Mononuclear cell (primary cell): ENCODE results near the gene SEPTIN10. TPM values are rescaled to one million over a fixed set of nuclear protein-coding genes. Genes with fewer than 3 reads are reported as not detected.
"Not testable (repeated sequence)": the region's sequence is repeated elsewhere in the genome, so short reads cannot be mapped to it uniquely, and the experiment has no call there.

ENCODE experiments used
- H3K27me3 ChIP-seq: 2 replicates; pipeline ENCODE4 v1.6.0; 2011; ENCODE audit warnings: low read length, control low read depth; ENCODE audit not compliant: insufficient read depth
- H3K4me1 ChIP-seq: 2 replicates; pipeline ENCODE4 v1.5.1; 2011; ENCODE audit warnings: mild to moderate bottlenecking, low read length, control low read depth; ENCODE audit not compliant: insufficient read depth
- H3K4me3 ChIP-seq: 2 replicates; pipeline ENCODE4 v1.5.1; 2011; ENCODE audit warnings: mild to moderate bottlenecking, low read length, moderate library complexity
- H3K9me3 ChIP-seq: 2 replicates; pipeline ENCODE4 v1.5.1; 2011; ENCODE audit warnings: low read depth, mild to moderate bottlenecking, control low read depth, low read length
- total RNA-seq: library from RNA; depleted of rRNA; stranded (reverse); fragments of >200 nt; gene quantifications from one replicate; pipeline ENCODE4 v1.2.3, GENCODE V29; 2012

Gene SEPTIN10
- total RNA-seq, 1 donor = 3.7 TPM

- Histone ChIP-seq H3K27me3 (no peaks in the 10 kb centered on the region), H3K4me1 (no peaks in the 10 kb centered on the region), H3K4me3 (no peak overlapping the region), H3K9me3 (no peaks in the 10 kb centered on the region)
These were observed 59.0 kb downstream of the SEPTIN10 start for GRCh38 chr2:109554758-109555157.

DNA sequence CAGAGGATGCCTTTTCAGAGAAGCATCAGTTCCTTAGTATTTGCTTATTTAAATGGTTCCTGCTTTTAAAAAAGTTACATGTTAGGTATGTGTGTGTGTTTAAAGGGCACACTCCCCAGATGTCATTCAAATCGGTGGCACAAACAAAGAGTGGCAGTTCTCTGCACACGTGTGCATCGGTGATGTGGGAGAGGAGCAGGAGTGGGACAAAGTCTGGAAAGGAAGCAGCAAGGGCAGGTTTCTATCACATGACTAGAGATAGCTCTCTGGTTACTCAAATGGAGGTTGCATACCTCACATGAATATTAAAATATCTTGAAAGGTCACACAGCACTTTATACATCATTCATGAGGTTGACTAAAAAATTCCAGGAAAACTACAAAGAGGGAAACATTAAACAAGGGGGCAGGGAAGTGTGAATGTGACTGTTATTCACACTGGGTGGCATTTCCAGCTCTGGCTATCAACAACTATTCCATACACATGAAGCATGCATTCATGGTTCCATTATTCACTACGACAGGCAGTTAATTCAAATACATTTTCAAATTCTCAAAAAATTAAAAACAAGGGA is 64.7 kb downstream of the SEPTIN10 start:
- Histone ChIP-seq H3K9me3 (no peaks in the 10 kb centered on the region), H3K27me3 (no peaks in the 10 kb centered on the region), H3K4me3 (no peak overlapping the region), H3K4me1 (no peaks in the 10 kb centered on the region)

DNA sequence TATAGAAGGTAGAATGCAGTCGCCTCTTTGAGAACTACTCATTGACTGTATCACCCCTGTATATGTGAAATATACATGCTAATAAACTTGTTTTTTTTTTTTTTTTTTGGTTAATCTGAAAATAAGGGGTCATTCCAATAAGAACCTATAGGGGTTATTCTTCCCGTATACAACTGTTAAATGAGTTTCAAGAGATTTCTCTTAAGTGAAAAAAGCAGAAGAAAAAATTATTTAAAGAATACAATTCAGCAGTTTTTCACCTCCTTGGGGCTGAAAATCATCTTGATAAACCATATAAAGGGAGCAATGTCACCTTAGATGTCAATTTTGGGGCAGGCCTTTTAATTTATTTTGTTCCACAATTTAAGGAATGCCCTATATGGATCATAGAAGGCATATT is 66.5 kb downstream of the SEPTIN10 start:
- no peaks in the 10 kb centered on the region for H3K9me3 ChIP-seq
- H3K4me1 ChIP-seq = no peaks in the 10 kb centered on the region
- H3K27me3 ChIP-seq = no peaks in the 10 kb centered on the region
- H3K4me3 ChIP-seq = no peak overlapping the region

GRCh38 chr2:109545828-109546713 is 67.7 kb downstream of the SEPTIN10 start:
- Histone ChIP-seq H3K9me3 (no peaks in the 10 kb centered on the region), H3K27me3 (no peaks in the 10 kb centered on the region), H3K4me3 (no peak overlapping the region), H3K4me1 (no peaks in the 10 kb centered on the region)

DNA sequence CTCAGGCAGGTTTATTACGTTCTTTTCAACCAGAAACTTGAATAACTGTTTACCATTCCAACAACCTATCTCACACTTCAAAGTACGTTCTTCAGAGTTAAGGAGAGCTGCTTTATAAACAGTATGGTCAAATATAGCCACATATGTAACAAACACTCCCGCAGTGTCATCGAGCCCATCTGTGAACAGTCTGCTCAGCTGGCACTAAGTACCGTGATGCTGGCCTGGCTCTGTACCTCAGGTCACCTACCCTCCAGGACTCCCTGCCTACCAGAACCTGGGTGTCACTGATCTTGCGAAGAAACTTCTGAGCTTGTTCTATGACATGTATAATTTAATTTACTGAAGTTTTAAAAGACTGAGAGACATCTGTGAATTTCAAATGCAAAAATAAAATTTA is 71.4 kb downstream of the SEPTIN10 start:
- no peaks in the 10 kb centered on the region for H3K4me1 ChIP-seq
- no peak overlapping the region for H3K4me3 ChIP-seq
- H3K9me3 ChIP-seq = no peaks in the 10 kb centered on the region
- H3K27me3 ChIP-seq = no peaks in the 10 kb centered on the region

DNA sequence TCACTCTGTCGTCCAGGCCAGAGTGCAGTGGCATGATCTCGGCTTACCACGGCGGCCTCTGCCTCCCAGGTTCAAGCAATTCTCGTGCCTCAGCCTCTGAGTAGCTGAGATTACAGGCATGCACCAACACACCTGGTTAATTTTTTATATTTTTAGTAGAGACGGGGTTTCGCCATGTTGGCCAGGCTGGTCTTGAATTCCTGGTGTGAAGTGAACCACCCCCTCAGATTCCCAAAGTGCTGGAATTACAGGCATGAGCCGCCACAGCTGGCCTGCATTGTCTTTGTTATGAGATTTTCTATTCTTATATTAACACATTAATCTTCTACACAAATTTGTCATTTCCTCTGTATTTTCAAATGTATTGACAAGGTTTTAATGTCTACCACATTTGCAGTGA is 75.2 kb downstream of the SEPTIN10 start:
- H3K4me3 ChIP-seq = no peak overlapping the region
- H3K4me1 ChIP-seq = no peaks in the 10 kb centered on the region
- H3K27me3 ChIP-seq = no peaks in the 10 kb centered on the region
- no peaks in the 10 kb centered on the region for H3K9me3 ChIP-seq

DNA sequence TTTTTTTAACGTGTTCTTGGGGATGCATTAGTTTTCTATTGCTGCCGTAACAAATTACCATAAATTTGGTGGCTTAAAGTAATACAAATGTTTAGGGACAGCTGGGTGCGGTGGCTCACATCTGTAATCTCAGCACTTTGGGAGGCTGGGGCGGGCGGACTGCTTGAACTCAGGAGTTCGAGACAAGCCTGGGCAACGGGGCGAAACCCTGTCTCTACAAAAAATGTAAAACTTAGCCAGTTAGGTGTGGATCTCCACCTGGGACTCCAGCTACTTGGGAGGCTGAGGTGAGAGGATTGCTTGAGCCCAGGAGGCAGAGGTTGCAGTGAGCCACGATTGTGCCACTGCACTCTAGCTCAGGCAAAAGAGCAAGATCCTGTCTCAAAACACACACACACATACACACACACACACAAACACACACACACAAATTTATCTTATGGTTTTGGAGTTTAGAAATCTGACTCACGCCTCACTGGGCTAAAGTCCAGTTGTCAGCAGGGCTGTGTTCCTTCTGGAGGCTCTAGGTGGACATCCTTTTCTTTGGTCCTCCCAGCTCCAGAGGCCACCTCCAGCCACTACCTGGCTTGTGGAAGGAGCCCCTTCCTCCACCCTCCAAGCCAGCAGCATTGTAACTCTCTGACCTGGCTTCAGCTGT is 76.1 kb downstream of the SEPTIN10 start:
- H3K9me3 ChIP-seq = no peaks in the 10 kb centered on the region
- no peak overlapping the region for H3K4me3 ChIP-seq
- H3K27me3 ChIP-seq = no peaks in the 10 kb centered on the region
- H3K4me1 ChIP-seq = no peaks in the 10 kb centered on the region

DNA sequence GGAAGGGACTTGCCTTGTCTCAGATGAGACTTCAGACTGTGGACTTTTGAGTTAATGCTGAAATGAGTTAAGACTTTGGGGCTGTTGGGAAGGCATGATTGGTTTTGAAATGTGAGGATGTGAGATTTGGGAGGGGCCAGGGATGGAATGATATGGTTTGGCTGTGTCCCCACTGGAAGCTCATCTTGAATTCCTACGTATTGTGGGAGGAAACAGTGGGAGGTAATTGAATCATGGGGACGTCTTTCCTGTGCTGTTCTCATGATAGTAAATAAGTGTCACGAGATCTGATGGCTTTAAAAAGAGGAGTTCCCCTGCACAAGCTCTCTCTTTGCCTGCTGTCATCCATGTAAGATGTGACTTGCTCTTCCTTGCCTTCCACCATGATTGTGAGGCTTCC is 77.2 kb downstream of the SEPTIN10 start:
- H3K27me3 ChIP-seq, H3K4me1 ChIP-seq, H3K4me3 ChIP-seq, H3K9me3 ChIP-seq: not testable (repeated sequence)

DNA sequence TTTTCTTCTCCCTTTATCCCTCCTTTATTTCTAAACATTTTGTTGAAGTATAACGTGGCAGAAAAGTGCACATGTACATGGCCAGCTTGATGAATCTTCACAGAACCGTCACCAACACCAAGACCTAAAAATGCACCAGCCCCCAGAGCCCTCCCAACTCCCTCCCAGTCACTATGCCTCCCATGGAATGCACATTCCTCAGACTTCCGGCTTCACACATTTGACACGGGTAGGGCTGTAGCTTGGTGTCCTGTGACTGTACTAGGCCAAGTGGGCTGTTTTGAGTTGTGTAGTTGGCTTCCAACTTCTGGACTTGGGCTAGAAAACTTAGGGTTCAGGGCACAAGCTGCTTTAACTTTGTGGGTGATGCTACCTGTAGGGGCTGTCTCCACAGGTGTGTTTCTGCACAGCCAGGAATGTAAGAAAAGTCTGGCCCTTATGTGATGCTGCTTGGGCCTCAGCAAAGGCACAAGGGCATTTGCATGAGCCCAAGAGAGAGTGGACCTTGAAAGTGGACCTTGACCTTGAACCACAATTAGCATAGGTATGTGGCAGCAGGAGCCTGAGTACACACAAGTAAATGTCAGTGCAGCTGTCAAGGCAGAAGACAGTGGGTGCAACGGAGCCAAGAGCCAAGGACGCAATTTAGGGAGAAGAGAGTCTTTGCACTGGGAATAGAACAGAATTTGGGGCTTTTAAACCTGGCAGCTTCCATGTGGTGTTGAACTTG is 78.4 kb downstream of the SEPTIN10 start:
- no peaks in the 10 kb centered on the region for H3K9me3 ChIP-seq
- no peaks in the 10 kb centered on the region for H3K27me3 ChIP-seq
- H3K4me3 ChIP-seq = no peak overlapping the region
- no peaks in the 10 kb centered on the region for H3K4me1 ChIP-seq

GRCh38 chr2:109533823-109534222 is 79.9 kb downstream of the SEPTIN10 start:
- Histone ChIP-seq H3K4me1 (no peaks in the 10 kb centered on the region), H3K4me3 (no peak overlapping the region), H3K27me3 (no peaks in the 10 kb centered on the region), H3K9me3 (no peaks in the 10 kb centered on the region)

GRCh38 chr2:109532728-109533076 is 81.1 kb downstream of the SEPTIN10 start:
- no peak overlapping the region for H3K4me3 ChIP-seq
- H3K4me1 ChIP-seq = no peaks in the 10 kb centered on the region
- no peaks in the 10 kb centered on the region for H3K27me3 ChIP-seq
- H3K9me3 ChIP-seq = no peaks in the 10 kb centered on the region

GRCh38 chr2:109531896-109532727 is 81.7 kb downstream of the SEPTIN10 start:
- Histone ChIP-seq H3K27me3 (no peaks in the 10 kb centered on the region), H3K4me1 (no peaks in the 10 kb centered on the region), H3K9me3 (no peaks in the 10 kb centered on the region), H3K4me3 (no peak overlapping the region)

DNA sequence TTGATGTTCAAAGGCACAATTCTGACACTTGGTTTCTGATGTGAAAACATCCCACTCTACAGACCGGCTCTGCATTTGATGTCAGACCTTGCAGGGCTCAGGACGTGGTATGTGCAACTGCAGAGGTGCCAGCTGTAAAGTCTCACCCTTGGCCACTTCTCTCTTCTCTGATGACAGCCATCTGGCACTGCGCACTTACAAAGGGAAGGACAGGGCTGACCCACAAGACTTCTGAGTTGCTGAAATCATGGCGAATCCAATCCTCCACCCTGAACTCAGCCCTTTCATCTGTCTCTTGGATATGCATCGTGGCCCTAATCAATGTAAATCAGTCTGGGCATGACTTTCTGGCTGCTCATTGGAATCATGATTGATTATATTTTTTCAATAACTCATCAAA is 82.5 kb downstream of the SEPTIN10 start:
- Histone ChIP-seq H3K9me3 (no peaks in the 10 kb centered on the region), H3K27me3 (no peaks in the 10 kb centered on the region), H3K4me3 (no peak overlapping the region), H3K4me1 (no peaks in the 10 kb centered on the region)

GRCh38 chr2:109530712-109531111 is 83.1 kb downstream of the SEPTIN10 start:
- no peaks in the 10 kb centered on the region for H3K4me1 ChIP-seq
- no peak overlapping the region for H3K4me3 ChIP-seq
- no peaks in the 10 kb centered on the region for H3K27me3 ChIP-seq
- H3K9me3 ChIP-seq = no peaks in the 10 kb centered on the region
